H1 (cell line): ENCODE results near the gene AQP11. TPM values are rescaled to one million over a fixed set of nuclear protein-coding genes. Genes with fewer than 3 reads are reported as not detected.

Experiments used
- CTCF ChIA-PET: fragments of 300-600 bp; sonication (Branson Sonifier 250); formaldehyde crosslinking; loops from one replicate; lab custom pipeline; 2021; ENCODE audit not compliant: partially characterized antibody; lab: Charles Lee
- POLR2A ChIA-PET: fragments of 300-600 bp; sonication (Branson Sonifier 250); formaldehyde crosslinking; loops from one replicate; lab custom pipeline; 2021; ENCODE audit warnings: inconsistent platforms; ENCODE audit not compliant: partially characterized antibody; lab: Charles Lee
- DNase-seq, 2 experiments: peaks; one replicate each; pipeline versions ENCODE4 v3.0.0 to v3.0.0-alpha.2; 2010 to 2022; ENCODE audit warnings: low spot score in 2 of 2, low read depth in 1 of 2, mixed read lengths in 1 of 2
- FAIRE-seq: peaks from 2 replicates; lab custom pipeline; 2011; peaks lifted over from hg19 to GRCh38; lab: Jason Lieb, UNC
- H2AFZ ChIP-seq: 2 replicates; pipeline ENCODE4 v1.8.1; 2012; ENCODE audit warnings: low read length, inconsistent platforms
- H2AK5ac ChIP-seq: 2 replicates; pipeline ENCODE4 v1.6.1; 2013; ENCODE audit warnings: low read depth, low read length
- H2BK120ac ChIP-seq: replicated peaks from 2 replicates; pipeline ENCODE3; 2013; ENCODE audit warnings: low read depth, low read length, inconsistent platforms
- H2BK12ac ChIP-seq: 2 replicates; pipeline ENCODE4 v1.6.1; 2013; ENCODE audit warnings: low read depth, low read length
- H2BK15ac ChIP-seq: 2 replicates; pipeline ENCODE4 v1.6.1; 2013; ENCODE audit warnings: low read length
- H2BK20ac ChIP-seq: 2 replicates; pipeline ENCODE4 v1.6.1; 2013; ENCODE audit warnings: low read length
- H2BK5ac ChIP-seq: 2 replicates; pipeline ENCODE4 v1.6.1; 2013; ENCODE audit warnings: low read depth, low read length
- H3K14ac ChIP-seq: 2 replicates; pipeline ENCODE4 v1.6.1; 2013; ENCODE audit warnings: inconsistent platforms; ENCODE audit not compliant: insufficient read length
- H3K18ac ChIP-seq: 2 replicates; pipeline ENCODE4 v1.6.1; 2013; ENCODE audit warnings: low read length; ENCODE audit errors: extremely low read depth
- H3K23ac ChIP-seq: 2 replicates; pipeline ENCODE4 v1.6.1; 2013; ENCODE audit warnings: inconsistent platforms; ENCODE audit not compliant: insufficient read length
- H3K23me2 ChIP-seq: 2 replicates; pipeline ENCODE4 v1.6.1; 2013; ENCODE audit warnings: low read depth, low read length
- H3K27ac ChIP-seq: 2 replicates; pipeline ENCODE4 v1.6.1; 2011; ENCODE audit warnings: low read depth, low read length, inconsistent platforms
- H3K27me3 ChIP-seq, 4 experiments: replicated peaks in 1 of 4; 1 replicate in 1 of 4; 2 replicates in 3 of 4; pipeline versions ENCODE4 v1.6.1 to v1.8.1; 2011 to 2013; ENCODE audit warnings: low read length in 3 of 4, mild to moderate bottlenecking in 3 of 4, inconsistent platforms in 2 of 4, mixed read lengths in 2 of 4, moderate library complexity in 1 of 4; ENCODE audit not compliant: control insufficient read depth in 3 of 4, insufficient read depth in 3 of 4; ENCODE audit errors: extremely low read depth in 1 of 4
- H3K36me3 ChIP-seq, 4 experiments: 2 replicates each; pipeline versions ENCODE4 v1.6.1 to v1.8.1; 2011 to 2013; ENCODE audit warnings: mild to moderate bottlenecking in 4 of 4, low read length in 3 of 4, moderate library complexity in 2 of 4, control low read depth in 1 of 4, inconsistent platforms in 1 of 4; ENCODE audit not compliant: insufficient read depth in 4 of 4, control insufficient read depth in 2 of 4
- H3K4ac ChIP-seq: replicated peaks from 2 replicates; pipeline ENCODE3; 2013; ENCODE audit warnings: low read length, low read depth, mixed read lengths, inconsistent platforms; ENCODE audit not compliant: insufficient read length
- H3K4me1 ChIP-seq, 4 experiments: replicated peaks in 1 of 4; 1 replicate in 1 of 4; 2 replicates in 3 of 4; pipeline versions ENCODE4 v1.6.1 to v1.8.1; 2011 to 2013; ENCODE audit warnings: low read length in 3 of 4, inconsistent platforms in 2 of 4, mixed read lengths in 1 of 4; ENCODE audit not compliant: insufficient read depth in 4 of 4, control insufficient read depth in 3 of 4
- H3K4me2 ChIP-seq, 2 experiments: 2 replicates each; pipeline versions ENCODE4 v1.6.1 to v1.8.1; 2011 to 2013; ENCODE audit warnings: low read depth in 2 of 2, low read length in 2 of 2, control low read depth in 1 of 2, inconsistent platforms in 1 of 2, mild to moderate bottlenecking in 1 of 2; ENCODE audit not compliant: insufficient read depth in 1 of 2
- H3K4me3 ChIP-seq, 4 experiments: fragments of 200-600, 300-600 bp in 1 of 4; sonication (generic), shearing (Covaris generic), sonication (Bioruptor Twin) in 1 of 4; 2 replicates each; pipeline versions ENCODE4 v1.5.1 to v1.8.1; 2011 to 2016; ENCODE audit warnings: low read length in 4 of 4, low read depth in 3 of 4, control low read depth in 2 of 4, inconsistent platforms in 2 of 4, mild to moderate bottlenecking in 2 of 4, mixed read lengths in 1 of 4, moderate library complexity in 1 of 4; ENCODE audit not compliant: insufficient read depth in 2 of 4; ENCODE audit errors: extremely low read depth in 1 of 4
- H3K56ac ChIP-seq: replicated peaks from 2 replicates; pipeline ENCODE3; 2013; ENCODE audit warnings: low read depth, mild to moderate bottlenecking, mixed read lengths, low read length, inconsistent platforms; ENCODE audit not compliant: insufficient read length
- H3K79me1 ChIP-seq: 2 replicates; pipeline ENCODE4 v1.6.1; 2013; ENCODE audit warnings: low read depth, low read length, control low read depth
- H3K79me2 ChIP-seq, 2 experiments: 2 replicates each; pipeline versions ENCODE4 v1.6.1 to v1.8.1; 2012 to 2013; ENCODE audit warnings: low read length in 2 of 2, mild to moderate bottlenecking in 2 of 2, inconsistent platforms in 1 of 2; ENCODE audit not compliant: insufficient read depth in 2 of 2, control insufficient read depth in 1 of 2
- H3K9ac ChIP-seq, 4 experiments: replicated peaks in 1 of 4; 1 replicate in 1 of 4; 2 replicates in 3 of 4; pipeline versions ENCODE4 v1.6.1 to v1.8.1; 2011 to 2013; ENCODE audit warnings: low read depth in 3 of 4, low read length in 3 of 4, control low read depth in 2 of 4, mild to moderate bottlenecking in 2 of 4, moderate library complexity in 2 of 4, inconsistent platforms in 1 of 4; ENCODE audit errors: extremely low read depth in 1 of 4
- H3K9me3 ChIP-seq, 2 experiments: 2 replicates each; pipeline versions ENCODE4 v1.6.1 to v1.8.1; 2012 to 2013; ENCODE audit warnings: mild to moderate bottlenecking in 2 of 2, moderate library complexity in 2 of 2, control low read depth in 1 of 2, inconsistent platforms in 1 of 2, low read depth in 1 of 2, low read length in 1 of 2, mixed read lengths in 1 of 2; ENCODE audit not compliant: insufficient read depth in 2 of 2
- H4K20me1 ChIP-seq, 2 experiments: replicated peaks in 1 of 2; 2 replicates each; pipeline versions ENCODE3 to v1.8.1; 2011 to 2013; ENCODE audit warnings: inconsistent platforms in 2 of 2, low read length in 2 of 2, mild to moderate bottlenecking in 1 of 2; ENCODE audit not compliant: insufficient read depth in 2 of 2, control insufficient read depth in 1 of 2
- H4K5ac ChIP-seq: 2 replicates; pipeline ENCODE4 v1.6.1; 2013; ENCODE audit warnings: low read length, low read depth, mixed read lengths, inconsistent platforms; ENCODE audit not compliant: insufficient read length
- H4K8ac ChIP-seq: 2 replicates; pipeline ENCODE4 v1.8.0; 2013; ENCODE audit warnings: mild to moderate bottlenecking, moderate library complexity, low read length, inconsistent platforms; ENCODE audit not compliant: insufficient read depth; ENCODE audit errors: extremely low read depth
- H4K91ac ChIP-seq: replicated peaks from 2 replicates; pipeline ENCODE3; 2013; ENCODE audit warnings: low read length, mixed read lengths, inconsistent platforms; ENCODE audit not compliant: insufficient read length
- BCL11A ChIP-seq, 2 experiments: IDR thresholded peaks; one replicate each; pipeline ENCODE4 v1.6.1; 2011; ENCODE audit warnings: low read depth in 2 of 2, low read length in 2 of 2, mild to moderate bottlenecking in 2 of 2
- CBX8 ChIP-seq: fragments of 300-800, 300-1000 bp; sonication (generic); IDR thresholded peaks from 2 replicates; pipeline ENCODE4 v1.7.1; 2016; ENCODE audit warnings: low read depth, low read length, borderline replicate concordance
- EP300 ChIP-seq, 2 experiments: IDR thresholded peaks; 1 replicate in 1 of 2; 2 replicates in 1 of 2; pipeline ENCODE4 v1.6.1; 2011 to 2012; ENCODE audit warnings: low read depth in 2 of 2, low read length in 2 of 2, mild to moderate bottlenecking in 2 of 2, borderline replicate concordance in 1 of 2, inconsistent platforms in 1 of 2, moderate library complexity in 1 of 2
- GABPA ChIP-seq: IDR thresholded peaks from 2 replicates; pipeline ENCODE4 v1.6.1; 2011; ENCODE audit warnings: mild to moderate bottlenecking, low read length, moderate library complexity, borderline replicate concordance; ENCODE audit not compliant: insufficient read depth
- NANOG ChIP-seq: IDR thresholded peaks from 2 replicates; pipeline ENCODE4 v1.6.1; 2011; ENCODE audit warnings: low read length, low read depth, mild to moderate bottlenecking, inconsistent platforms; ENCODE audit not compliant: insufficient read depth, poor library complexity, severe bottlenecking
- SAP30 ChIP-seq: fragments of 300-600 bp; sonication (generic); IDR thresholded peaks from 2 replicates; pipeline ENCODE4 v1.7.1; 2012; ENCODE audit warnings: low read length, moderate library complexity, mild to moderate bottlenecking, inconsistent platforms; ENCODE audit not compliant: insufficient read depth, insufficient replicate concordance
- SIRT6 ChIP-seq: IDR thresholded peaks from one replicate; pipeline ENCODE4 v1.7.1; 2012; ENCODE audit warnings: low read length, inconsistent platforms
- SP4 ChIP-seq: IDR thresholded peaks from 2 replicates; pipeline ENCODE4 v1.6.1; 2012; ENCODE audit warnings: low read length, inconsistent platforms
- SRF ChIP-seq: IDR thresholded peaks from 2 replicates; pipeline ENCODE4 v1.6.1; 2011; ENCODE audit warnings: mild to moderate bottlenecking, low read depth, low read length, moderate library complexity
- SUZ12 ChIP-seq: fragments of 200-600 bp; sonication (generic); IDR thresholded peaks from 2 replicates; pipeline ENCODE4 v1.6.1; 2012; ENCODE audit warnings: mild to moderate bottlenecking, inconsistent platforms, low read length, moderate library complexity, mixed read lengths
- TEAD4 ChIP-seq: IDR thresholded peaks from 2 replicates; pipeline ENCODE4 v1.6.1; 2012; ENCODE audit warnings: low read depth, low read length, inconsistent platforms, mixed read lengths
- USF2 ChIP-seq: IDR thresholded peaks from 2 replicates; pipeline ENCODE4 v1.6.1; 2011; ENCODE audit warnings: low read length, improper control_type of control experiment
- WGBS, 2 experiments: shearing (Covaris generic) in 1 of 2; methylation state at CpG; one replicate each; pipeline versions ENCODE4 v1.1.6 to v1.1.7; 2013 to 2015; ENCODE audit warnings: low lambda C conversion rate in 2 of 2, mixed read lengths in 2 of 2, inconsistent platforms in 1 of 2, low coverage in 1 of 2, missing lambda C conversion rate in 1 of 2; ENCODE audit not compliant: insufficient replicate concordance in 2 of 2, insufficient coverage in 1 of 2, insufficient read length in 1 of 2; ENCODE audit errors: extremely low coverage in 1 of 2, missing lambda C conversion rate in 1 of 2; 5-methylcytosine and 5-hydroxymethylcytosine counted together
- polyA plus RNA-seq, 7 experiments: library from polyadenylated mRNA; depleted of rRNA in 3 of 7; stranded (reverse) in 5 of 7; unstranded in 2 of 7; fragments of >200 nt in 5 of 7; fragments of 200-250 nt in 2 of 7; gene quantifications; 1 replicate in 5 of 7; 2 replicates in 1 of 7; 4 replicates in 1 of 7; pipeline versions ENCODE4 v1.2.1 to v1.2.3, GENCODE V29; 2011 to 2013; ENCODE audit warnings: missing spikeins in 2 of 7, mixed read lengths in 2 of 7
- total RNA-seq: library from RNA; stranded (reverse); fragmentation: NEBNext Ultra II Directional; extraction: Animal tissue kit (Norgen Biotek cat#: 25700); gene quantifications from 2 replicates; pipeline ENCODE4 v1.2.1, GENCODE V29; 2021

The AQP11 gene
- total and polyA plus RNA-seq, 2 of the 8 experiments (the other 6 are each of a cell fraction or from before 2014, with no cell fraction given) = 1.1 to 1.6 TPM

GRCh38 chr11:77568306-77568705 is 21.4 kb upstream of the AQP11 start:
- no peak overlapping the region for H3K14ac ChIP-seq
- no peak overlapping the region for H4K91ac ChIP-seq
- no peak overlapping the region for H2AK5ac ChIP-seq
- H4K20me1 ChIP-seq = no peaks in the 10 kb centered on the region
- H3K23me2 ChIP-seq = no peaks in the 10 kb centered on the region
- H3K27me3 ChIP-seq = no peaks in the 10 kb centered on the region
- no peak for DNase-seq
- no peak overlapping the region for H3K4ac ChIP-seq
- H3K4me1 ChIP-seq = peaks cover 0 to 25% (median 4%) of the 10 kb centered on the region in 4 experiments; a peak in 3 of 7 replicates
- no peak overlapping the region; a peak in 1 of 7 replicates for H3K9ac ChIP-seq
- H4K5ac ChIP-seq = no peak overlapping the region
- no peak overlapping the region for H3K56ac ChIP-seq
- H2BK20ac ChIP-seq = no peak overlapping the region
- H3K79me1 ChIP-seq = no peaks in the 10 kb centered on the region
- H3K36me3 ChIP-seq = no peaks in the 10 kb centered on the region
- no peaks in the 10 kb centered on the region for H3K9me3 ChIP-seq
- no peaks in the 10 kb centered on the region for H3K79me2 ChIP-seq
- H3K18ac ChIP-seq = no peak overlapping the region
- H2BK5ac ChIP-seq = no peak overlapping the region
- ChIA-PET POLR2A (interaction anchor here (0.7 kb wide), 1 partner anchor 11 kb away, joined by 3 read pairs; no protein-coding TSS in a partner anchor), CTCF (interaction anchor here (3.5 kb wide), 1 partner anchor 11 kb away, joined by 12 read pairs; no protein-coding TSS in a partner anchor)
- no peak overlapping the region for H3K23ac ChIP-seq
- 82% methylated on average over 4 of the region's 4 CpGs; no CpG with 5 or more reads in 1 of the 2 experiments for WGBS, 2 experiments
- H3K4me3 ChIP-seq = no peak overlapping the region
- no peak overlapping the region for H2AFZ ChIP-seq
- H2BK12ac ChIP-seq = no peak overlapping the region
- H2BK15ac ChIP-seq = no peak overlapping the region
- FAIRE-seq = no peak
- no peak overlapping the region for H3K4me2 ChIP-seq
- no peak overlapping the region for H2BK120ac ChIP-seq
- no peak overlapping the region for H4K8ac ChIP-seq
- no peak overlapping the region for H3K27ac ChIP-seq
- TF ChIP-seq SUZ12 = no peak
- no peak for TF ChIP-seq SAP30
- TF ChIP-seq CBX8 = no peak
- no peak for TF ChIP-seq NANOG
- TF ChIP-seq TEAD4 = no peak
- TF ChIP-seq SIRT6 = no peak
- TF ChIP-seq SP4 = no peak
- TF ChIP-seq SRF = no peak
- TF ChIP-seq USF2 = no peak
- TF ChIP-seq EP300 (IDR thresholded peaks at IDR 0.05; ENCODE audit: borderline replicate concordance in 1 of 2, low read depth in 2 of 2, low read length in 2 of 2) = no peak
- TF ChIP-seq GABPA = no peak
- no peak for TF ChIP-seq BCL11A (IDR thresholded peaks at IDR 0.05; ENCODE audit: low read depth in 2 of 2, low read length in 2 of 2)
